ENCODE data around the gene ARL13B.
"Not testable (repeated sequence)": the region's sequence is repeated elsewhere in the genome, so short reads cannot be mapped to it uniquely, and the experiment has no call there.

Gene ARL13B

DNA sequence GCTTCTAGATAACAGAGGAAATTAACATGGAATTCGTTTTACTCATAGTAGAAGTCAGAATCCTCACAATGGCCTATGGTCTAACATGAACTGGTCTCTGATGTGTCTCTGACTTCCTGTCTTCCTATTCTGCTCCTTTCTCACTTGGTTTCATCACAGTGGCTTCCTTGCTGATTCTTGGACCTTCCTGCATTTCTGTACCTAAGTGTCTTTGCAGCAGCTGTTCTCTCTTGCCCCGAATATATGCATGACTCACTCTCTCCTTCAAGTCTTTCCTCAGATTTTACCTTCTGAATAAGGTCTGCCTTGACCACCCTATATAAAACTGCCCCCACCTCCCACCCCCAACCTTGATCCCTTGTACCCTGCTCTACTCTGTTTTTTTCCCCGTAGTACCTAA lies 14.1 kb downstream of the ARL13B start:
- no peak for DNase-seq (ENCODE audit: low read depth in 3 of 3)

DNA sequence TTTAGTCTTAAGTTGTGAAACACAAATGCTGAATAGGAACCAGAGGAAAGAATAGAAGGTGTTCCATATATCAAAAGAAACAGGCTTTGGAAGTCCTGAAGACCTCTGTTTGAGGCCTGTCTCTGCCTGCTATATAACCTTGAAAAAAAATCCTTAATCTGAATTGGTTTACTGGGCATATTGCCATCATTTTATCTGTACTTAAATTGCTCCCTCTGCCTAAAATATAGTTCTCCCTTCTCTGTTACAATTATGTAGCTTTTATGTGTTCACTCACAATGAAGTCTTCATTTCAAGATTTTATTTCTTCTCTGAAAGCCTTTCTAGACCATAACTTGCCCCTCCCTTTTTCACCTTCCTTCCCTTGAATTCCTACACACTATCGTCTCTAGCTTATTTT lies 21.2 kb downstream of the ARL13B start:
- no peak for DNase-seq (ENCODE audit: low read depth in 3 of 3)

DNA sequence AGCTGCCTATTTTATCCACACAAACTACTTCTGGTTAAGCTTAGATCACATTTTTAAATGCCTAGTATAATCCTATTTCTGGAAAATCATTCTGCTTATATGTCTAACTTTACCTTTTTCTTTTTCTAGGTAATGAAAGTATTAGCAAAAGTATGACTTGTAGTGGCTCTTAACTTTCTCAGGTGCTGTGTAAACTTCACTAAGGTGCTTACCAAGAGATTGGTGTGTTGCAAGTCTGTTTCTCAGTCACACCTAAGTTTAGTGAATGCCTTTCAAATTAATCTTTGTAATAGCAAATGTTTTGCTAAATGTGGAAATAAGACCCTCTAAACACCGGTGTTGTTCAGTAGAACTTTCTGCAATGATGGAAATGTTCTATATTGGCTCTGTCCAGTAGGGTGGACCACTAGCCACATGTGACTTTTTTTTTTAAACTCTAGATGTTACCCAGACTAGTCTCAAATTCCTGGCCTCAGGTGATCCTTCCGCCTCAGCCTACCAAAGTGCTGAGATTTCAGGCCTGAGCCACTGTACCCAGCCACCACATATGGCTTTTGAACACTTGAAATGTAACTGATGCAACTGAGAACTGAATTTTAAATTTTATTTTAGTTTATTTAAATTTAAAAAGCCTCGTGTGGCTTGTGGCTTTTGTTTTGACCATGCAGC lies 22.0 kb downstream of the ARL13B start:
- no peak for DNase-seq (ENCODE audit: low read depth in 3 of 3)

DNA sequence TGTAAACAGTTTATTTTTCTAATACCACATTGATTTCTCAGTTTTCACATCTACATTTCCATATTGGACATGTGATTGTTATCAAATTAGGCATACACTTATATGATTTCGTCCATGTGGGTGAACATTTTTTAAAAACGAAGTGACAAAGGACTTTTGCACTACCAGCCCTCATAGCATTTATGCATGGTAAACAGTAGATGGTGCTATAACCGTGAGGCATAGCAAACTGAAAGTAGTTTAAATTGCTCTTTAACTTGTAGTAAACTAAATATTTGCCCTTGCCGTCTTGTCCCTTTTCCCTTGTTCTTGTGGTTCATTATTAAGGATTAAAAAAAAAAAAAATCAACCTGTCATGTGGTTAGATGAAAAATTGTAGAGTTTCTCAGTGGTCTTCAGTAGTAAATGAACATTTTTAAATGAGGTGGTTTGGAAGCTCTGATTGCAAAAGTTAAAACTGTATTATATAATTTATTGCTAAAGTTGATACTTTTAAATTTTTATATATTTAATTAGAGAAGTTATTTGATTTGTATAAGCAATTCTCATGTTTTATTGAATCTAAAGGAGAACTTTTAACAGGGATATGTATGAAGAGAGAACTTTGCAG lies 24.5 kb downstream of the ARL13B start:
- DNase-seq (ENCODE audit: low read depth in 3 of 3) = no peak

DNA sequence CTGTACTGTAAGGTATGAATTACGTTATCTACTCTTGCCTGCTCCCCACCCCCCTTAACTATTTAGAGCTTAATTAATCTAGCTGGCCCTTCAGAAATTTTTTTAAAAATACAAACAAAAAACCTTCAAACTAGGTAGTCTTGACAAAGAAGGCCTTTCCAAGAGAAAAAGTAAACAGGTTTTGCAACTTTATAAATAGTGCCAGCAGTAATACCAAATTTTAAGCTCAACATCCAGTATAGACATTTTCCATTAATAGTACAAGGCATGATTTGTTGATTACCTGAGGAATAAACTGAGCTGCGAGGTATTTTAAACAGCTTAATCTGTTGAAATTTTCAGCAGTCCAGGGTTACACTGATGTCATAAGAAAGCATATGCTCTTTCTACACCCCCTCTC lies 28.3 kb downstream of the ARL13B start:
- no peak for DNase-seq (ENCODE audit: low read depth in 3 of 3)

DNA sequence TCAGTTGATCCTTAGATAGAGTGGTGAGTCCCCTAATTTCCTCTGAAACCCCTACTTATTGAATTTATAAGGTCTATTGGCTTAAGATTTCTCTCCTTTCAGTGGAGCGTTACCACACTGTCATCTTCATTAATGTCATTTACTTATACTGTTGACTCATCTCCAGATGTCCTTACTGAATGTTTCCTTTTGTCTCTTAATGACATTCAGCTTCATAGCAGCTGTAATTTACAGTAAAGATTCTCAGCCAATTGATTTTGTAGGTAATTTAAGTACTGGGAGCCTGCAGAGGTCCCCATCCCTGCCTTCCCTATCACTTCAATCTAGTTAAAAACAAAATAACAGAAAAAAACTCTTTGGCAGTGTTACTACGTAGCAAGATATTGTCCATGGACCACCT lies 29.7 kb downstream of the ARL13B start:
- DNase-seq (ENCODE audit: low read depth in 3 of 3) = no peak

DNA sequence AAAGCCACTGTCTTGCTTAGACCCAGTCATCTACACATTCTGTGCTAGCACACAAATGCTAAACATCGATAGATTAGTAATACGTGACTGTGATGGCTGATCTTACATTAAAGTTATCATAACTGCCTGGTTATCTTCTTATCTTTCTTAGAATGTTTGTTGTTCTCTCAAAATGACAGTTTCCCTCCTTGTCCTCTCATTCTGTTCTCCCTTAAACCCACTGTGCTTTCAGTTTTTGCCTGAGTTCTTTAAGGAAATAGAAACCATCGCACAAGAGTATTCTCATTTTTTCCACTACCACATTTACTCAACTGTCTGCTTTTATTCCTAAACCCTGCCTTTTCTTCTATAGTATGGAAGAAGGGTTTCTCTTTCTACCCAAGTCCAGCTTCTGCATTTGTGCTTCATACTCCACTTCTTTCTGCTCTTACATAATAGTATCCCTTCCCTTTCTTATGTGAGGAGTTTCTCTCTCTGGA lies 31.3 kb downstream of the ARL13B start:
- DNase-seq (ENCODE audit: low read depth in 3 of 3) = no peak

DNA sequence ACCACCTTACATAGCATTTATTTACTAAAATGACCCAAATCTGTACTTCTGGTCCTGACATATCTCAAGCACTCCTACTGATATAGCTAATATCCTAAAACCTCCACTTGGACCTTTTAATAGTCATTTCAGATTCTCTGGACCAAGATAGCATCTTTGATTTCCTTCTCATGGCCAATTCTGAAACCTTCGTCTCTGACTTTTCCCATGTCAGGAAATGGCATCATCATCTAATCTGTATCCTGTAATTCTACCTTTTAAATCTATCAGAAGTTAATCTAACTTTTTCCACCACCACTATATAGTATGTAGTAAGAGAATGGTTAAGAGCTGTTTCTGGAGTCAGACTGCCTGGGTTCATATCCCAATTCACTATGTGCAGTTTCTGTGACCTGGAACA lies 32.2 kb downstream of the ARL13B start:
- no peak for DNase-seq (ENCODE audit: low read depth in 3 of 3)

DNA sequence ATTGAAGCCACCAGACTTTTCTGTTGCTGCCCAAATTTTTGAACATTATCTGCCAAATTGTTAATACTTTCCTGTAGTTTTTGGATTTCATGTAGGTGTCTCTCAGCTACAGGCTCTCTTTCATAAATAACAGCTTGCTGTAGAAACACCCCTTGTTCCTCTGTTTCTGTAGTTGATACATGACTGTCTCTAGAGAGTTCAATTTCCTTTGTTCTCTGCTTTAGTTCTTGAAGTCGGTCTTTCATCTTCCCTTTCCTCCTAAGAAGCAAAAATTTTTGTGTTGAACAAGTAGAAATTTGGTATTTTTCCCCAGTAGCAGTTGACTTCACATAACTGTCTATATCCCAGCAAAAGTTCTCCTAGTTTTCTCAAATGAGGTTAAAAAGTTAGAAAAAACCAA lies 35.1 kb downstream of the ARL13B start:
- no peak for DNase-seq (ENCODE audit: low read depth in 3 of 3)

DNA sequence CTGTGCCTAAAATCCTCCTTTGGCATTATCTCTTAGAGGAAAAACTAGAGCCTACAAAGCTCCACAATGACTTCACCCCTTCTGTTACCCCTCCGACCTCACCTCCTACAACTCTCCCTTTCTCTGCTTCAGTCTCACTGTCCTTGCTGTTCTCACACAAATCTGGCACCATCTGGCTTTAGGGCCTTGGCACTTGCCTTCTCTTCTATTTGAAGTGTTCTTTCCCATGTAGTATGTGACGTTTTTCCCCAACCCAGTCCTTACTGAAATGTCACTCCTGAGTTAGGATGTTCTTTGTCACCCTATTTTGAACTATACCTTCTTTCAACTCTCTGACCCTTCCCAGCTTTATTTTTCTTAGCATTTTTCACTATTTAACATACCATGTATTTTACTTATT lies 39.7 kb downstream of the ARL13B start:
- no peak for DNase-seq (ENCODE audit: low read depth in 3 of 3)

DNA sequence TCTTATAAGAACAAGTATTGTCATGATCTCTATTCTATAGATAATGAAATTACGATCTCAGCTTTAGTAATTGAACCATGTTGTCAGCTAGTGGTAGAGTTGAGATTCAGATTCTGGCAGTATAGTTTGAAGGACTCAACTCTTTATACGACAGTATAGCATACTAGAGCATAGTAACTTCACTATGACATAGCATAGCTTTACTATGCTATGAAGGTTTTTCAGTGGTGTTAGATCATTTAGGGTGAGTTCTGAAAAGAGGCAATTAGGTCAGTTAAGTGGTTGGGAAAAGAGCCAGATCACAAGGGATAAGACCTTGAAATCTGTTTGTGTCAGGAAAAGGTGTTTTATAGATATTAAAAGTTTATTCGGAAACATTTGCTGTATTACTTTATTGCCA lies 40.3 kb downstream of the ARL13B start:
- no peak for DNase-seq (ENCODE audit: low read depth in 3 of 3)

DNA sequence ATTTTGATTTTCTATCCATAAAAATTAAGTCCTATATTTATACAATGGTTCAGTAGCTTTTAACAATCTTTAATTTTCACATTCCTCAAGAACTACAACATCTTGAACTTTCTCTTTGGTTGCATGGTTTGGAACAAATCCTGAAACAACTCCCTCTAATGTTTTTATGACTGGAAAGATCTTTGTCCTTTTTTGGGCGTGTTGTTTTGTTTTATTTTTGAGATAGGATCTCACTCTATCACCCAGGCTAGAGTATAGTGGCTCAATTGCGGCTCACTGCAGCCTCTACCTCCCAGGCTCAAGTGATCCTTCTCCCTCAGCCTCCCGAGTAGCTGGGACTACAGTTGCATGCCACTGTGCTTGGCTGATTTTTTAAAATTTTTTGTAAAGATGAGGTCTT lies 44.4 kb downstream of the ARL13B start:
- DNase-seq (ENCODE audit: low read depth in 3 of 3) = no peak

DNA sequence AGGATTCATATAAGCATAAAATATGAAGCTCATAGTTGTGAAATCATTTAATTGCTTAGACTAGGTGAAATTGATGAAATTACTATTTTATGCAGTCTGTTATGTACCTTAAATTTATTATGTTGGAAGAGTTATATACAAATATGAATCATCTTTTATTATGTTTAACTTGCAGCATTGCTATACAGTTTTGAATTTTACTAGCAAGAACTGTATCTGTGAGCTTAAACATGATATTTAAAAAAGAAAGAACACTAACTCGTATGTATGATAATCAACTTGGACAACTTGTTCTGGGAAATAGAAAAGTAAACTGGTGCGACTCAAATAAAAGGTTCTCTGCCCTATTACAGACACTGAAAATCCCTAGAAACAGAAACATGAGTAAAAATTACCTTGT lies 46.7 kb downstream of the ARL13B start:
- DNase-seq (ENCODE audit: low read depth in 3 of 3) = no peak

DNA sequence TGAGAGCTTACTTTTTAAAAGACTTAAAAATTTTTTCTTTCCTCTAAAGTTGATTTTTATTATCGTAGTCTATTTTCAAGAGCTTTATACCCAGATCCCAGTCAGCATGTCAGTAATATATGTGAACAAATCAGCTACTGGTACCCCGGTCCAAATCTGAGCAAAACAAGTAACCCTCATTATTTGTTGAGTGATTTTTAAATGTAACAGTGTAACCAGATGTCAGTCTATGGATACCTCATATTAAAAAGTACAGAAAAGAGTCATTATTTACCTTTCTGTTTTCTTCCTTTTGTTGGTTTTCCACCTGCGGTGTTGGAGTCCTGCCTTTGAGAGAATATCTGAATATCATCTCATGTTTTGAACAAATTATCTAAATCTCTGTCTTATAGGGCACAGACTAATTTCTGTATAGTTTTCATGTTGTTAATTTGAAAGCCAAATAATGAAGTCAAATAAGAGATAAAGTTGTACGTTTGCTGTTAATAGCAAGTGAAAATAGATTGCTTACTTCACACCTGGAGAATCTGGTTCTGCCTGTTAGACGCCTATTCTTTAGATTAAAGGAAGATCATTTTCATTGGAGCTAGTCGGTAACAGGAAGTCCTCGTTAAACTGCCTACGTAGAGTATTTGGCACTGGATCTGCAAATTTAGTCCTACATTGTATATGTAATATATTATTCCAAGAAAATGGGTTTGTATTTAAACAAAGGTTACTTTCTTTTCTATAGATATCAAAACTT lies 48.3 kb downstream of the ARL13B start, which contains the start of gene STX19:
TSS of gene STX19 (minus strand) at position 505 of the 745 bp plus-strand sequence. CDS start 13,328 bp downstream, outside the sequence.
- no peak for DNase-seq (ENCODE audit: low read depth in 3 of 3)

DNA sequence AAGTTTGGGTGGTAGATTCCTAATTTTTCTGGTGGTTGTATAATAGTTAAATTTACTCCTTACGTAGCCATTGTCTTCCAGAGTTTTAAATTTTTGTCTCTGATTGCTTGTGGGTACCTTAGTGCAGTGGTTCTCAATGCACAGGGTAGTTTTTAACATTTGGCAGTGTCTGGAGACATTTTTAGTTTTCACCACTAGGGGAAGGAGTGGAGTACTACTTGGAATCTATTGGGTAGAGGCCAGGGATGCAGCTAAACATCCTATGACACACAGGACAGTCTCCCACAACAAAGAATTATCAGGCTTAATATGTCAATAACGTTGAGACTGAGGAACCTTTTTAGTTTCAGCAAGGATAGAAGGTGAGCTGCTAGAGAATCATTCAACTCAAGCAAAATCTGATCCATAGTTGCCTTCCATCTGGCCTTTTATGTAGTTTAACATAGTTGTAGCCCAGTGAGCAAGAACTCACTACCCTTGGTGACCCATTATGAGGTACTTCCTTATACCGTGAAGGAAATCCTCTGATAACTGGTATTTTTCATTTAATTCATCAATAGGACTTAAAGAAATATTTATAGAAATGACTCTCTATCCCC lies 57.1 kb downstream of the ARL13B start:
- DNase-seq (ENCODE audit: low read depth in 3 of 3) = no peak

DNA sequence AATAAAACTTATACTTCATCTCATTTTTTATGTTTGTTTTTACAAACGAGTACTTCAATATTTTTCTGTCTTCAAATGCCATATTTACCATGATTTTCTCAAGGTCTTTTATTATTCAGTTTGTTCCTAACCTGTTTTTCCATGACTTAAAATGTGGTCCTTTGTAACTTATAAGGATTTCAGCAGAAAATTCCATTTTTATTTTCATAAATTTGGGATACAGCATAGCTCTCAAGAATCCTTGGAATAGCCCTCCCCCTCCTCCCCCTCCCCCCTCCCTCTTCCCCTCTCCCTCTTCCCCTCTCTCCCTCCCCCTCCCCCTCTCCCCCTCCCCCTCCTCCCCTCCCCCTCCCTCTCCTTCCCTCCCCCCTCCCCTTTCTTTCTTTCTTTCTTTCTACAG lies 63.3 kb downstream of the ARL13B start:
- no peak for DNase-seq (ENCODE audit: low read depth in 3 of 3)

DNA sequence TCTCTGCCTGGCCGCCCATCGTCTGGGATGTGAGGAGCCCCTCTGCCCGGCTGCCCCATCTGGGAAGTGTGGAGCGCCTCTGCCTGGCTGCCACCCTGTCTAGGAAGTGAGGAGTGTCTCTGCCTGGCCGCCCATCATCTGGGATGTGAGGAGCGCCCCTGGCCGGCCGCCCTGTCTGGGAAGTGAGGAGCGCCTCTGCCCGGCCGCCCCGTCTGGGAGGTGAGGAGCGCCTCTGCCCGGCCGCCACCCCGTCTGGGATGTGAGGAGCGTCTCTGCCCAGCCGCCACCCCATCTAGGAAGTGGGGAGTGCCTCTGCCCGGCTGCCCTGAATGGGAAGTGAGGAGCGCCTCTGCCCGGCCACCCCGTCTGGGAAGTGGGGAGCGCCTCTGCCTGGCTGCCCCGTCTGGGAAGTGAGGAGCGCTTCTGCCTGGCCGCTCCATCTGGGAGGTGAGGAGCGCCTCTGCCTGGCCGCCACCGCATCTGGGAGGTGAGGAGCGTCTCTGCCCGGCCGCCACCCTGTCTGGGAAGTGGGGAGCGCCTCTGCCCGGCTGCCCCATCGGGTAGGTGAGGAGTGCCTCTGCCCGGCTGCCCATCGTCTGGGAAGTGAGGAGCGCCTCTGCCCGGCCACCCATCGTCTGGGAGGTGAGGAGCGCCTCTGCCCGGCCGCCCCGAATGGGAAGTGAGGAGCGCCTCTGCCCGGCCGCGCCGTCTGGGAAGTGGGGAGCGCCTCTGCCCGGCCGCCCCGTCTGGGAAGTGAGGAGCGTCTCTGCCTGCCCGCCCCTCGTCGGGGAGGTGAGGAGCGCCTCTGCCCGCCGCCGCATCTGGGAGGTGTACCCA lies 64.4 kb downstream of the ARL13B start:
- not testable (repeated sequence) for DNase-seq (ENCODE audit: low read depth in 3 of 3)

DNA sequence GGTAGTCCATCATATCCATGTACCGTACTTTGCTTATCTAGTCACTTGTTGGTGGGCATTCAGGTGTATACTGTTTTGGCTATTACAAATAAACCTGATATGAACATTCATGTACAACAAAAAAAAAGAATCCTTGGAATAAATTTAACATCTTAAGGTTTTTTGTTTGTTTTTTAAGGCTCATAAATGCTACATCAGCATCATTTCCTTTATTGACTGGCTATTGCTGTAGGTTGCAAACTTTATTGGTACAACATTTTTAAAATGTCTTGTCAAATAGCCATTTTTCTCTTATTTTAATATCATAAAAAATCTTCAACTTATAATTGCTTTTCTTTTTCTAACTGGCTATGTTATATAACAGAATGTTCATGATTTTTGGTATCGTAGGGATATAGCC lies 66.6 kb downstream of the ARL13B start:
- DNase-seq (ENCODE audit: low read depth in 3 of 3) = no peak

DNA sequence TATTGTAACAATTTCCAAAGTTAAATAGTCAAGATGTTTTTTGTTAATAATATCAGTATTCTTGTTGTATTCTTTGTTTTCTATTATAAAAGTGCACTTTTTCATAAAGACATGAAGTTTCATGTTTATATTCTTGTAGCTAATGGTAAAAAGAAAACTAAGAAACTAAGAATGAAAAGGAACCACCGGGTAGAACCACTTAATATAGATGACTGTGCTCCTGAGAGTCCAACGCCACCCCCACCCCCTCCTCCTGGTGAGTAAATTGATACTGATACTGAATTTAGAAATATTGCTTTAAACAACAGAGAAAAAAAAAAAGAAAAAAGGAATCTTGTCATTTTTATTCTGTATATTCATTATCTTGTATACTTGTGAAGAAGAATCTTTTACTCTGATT lies 69.3 kb downstream of the ARL13B start:
- DNase-seq (ENCODE audit: low read depth in 3 of 3) = no peak

DNA sequence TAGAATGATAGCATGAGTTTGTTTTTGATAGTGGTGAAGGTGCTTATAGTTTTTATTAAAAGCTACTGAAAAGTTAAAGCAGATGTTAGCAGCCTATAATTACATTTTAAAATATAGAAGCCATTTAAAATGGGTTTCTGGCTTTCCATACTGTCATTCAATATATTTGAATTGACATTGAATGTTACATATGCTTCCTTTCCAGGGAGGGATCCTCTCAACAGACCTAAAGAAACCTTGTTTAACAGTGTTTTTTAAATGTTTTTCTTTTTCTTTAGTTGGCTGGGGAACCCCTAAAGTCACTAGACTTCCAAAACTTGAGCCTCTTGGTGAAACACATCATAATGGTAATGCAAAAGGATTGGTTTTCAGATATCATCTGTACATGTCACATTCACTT lies 70.6 kb downstream of the ARL13B start:
- DNase-seq (ENCODE audit: low read depth in 3 of 3) = no peak

DNA sequence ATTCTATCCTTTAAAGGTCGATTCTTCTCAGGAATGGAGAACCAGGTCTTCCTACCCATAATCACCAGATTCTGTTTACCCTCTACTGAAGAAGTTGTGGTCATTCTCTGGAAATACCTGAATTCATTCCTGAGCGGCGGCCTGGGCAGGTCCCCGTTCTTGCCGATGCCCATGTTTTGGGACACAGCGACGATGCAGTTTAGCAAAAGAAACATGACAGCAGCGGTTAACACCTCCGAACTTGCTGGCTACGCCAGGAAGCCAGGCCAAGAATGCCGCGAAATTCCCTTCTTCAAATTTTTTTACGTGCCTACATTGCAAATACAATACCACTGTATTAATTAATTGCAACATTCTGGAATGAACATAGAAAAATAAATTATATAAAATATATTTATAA lies 81.3 kb downstream of the ARL13B start:
- DNase-seq (ENCODE audit: low read depth in 3 of 3) = no peak
